ENCODE results near the gene AFF2.
"Not testable (repeated sequence)": the region's sequence is repeated elsewhere in the genome, so short reads cannot be mapped to it uniquely, and the experiment has no call there.

Gene AFF2

GRCh38 chrX:148871422-148872160 lies 371.2 kb downstream of the AFF2 start:
- DNase-seq: no peak

GRCh38 chrX:148872161-148872535 lies 371.7 kb downstream of the AFF2 start:
- DNase-seq: no peak

- no peak for DNase-seq
Observed at GRCh38 chrX:148872881-148873280, 372.5 kb downstream of the AFF2 start.

- no peak for DNase-seq
Observed at GRCh38 chrX:148874636-148875246, 374.3 kb downstream of the AFF2 start.

GRCh38 chrX:148878371-148878770 lies 378.0 kb downstream of the AFF2 start:
- DNase-seq: no peak

- DNase-seq: no peak
Observed at GRCh38 chrX:148885203-148885602, 384.8 kb downstream of the AFF2 start.

- DNase-seq: no peak
Observed at GRCh38 chrX:148893395-148893794, 393.0 kb downstream of the AFF2 start.

- DNase-seq: no peak
Observed at GRCh38 chrX:148902581-148902980, 402.2 kb downstream of the AFF2 start.

- DNase-seq: no peak
Observed at GRCh38 chrX:148903176-148903575, 402.8 kb downstream of the AFF2 start.

GRCh38 chrX:148904421-148905111 lies 404.1 kb downstream of the AFF2 start:
- no peak for DNase-seq

GRCh38 chrX:148905400-148905799 lies 405.0 kb downstream of the AFF2 start:
- DNase-seq: no peak

GRCh38 chrX:148906628-148907027 lies 406.2 kb downstream of the AFF2 start:
- not testable (repeated sequence) for DNase-seq

GRCh38 chrX:148909758-148910157 lies 409.3 kb downstream of the AFF2 start:
- no peak for DNase-seq

GRCh38 chrX:148913971-148914370 lies 413.6 kb downstream of the AFF2 start:
- DNase-seq: no peak

- no peak for DNase-seq
Observed at GRCh38 chrX:148914783-148915182, 414.4 kb downstream of the AFF2 start.

GRCh38 chrX:148915474-148915873 lies 415.1 kb downstream of the AFF2 start:
- no peak for DNase-seq

- no peak for DNase-seq
Observed at GRCh38 chrX:148917441-148917840, 417.0 kb downstream of the AFF2 start.

- no peak for DNase-seq
Observed at GRCh38 chrX:148923631-148924030, 423.2 kb downstream of the AFF2 start.

- DNase-seq: no peak
Observed at GRCh38 chrX:148926371-148926770, 426.0 kb downstream of the AFF2 start.

- no peak for DNase-seq
Observed at GRCh38 chrX:148928811-148929210, 428.4 kb downstream of the AFF2 start.

- DNase-seq: no peak
Observed at GRCh38 chrX:148929686-148930085, 429.3 kb downstream of the AFF2 start.

GRCh38 chrX:148930206-148930729 lies 429.9 kb downstream of the AFF2 start:
- DNase-seq: no peak

- DNase-seq: no peak
Observed at GRCh38 chrX:148933881-148934280, 433.5 kb downstream of the AFF2 start.

GRCh38 chrX:148938348-148938747 lies 437.9 kb downstream of the AFF2 start:
- DNase-seq: no peak
